Gastroesophageal sphincter (tissue), 4 donors: ENCODE results near the gene VAV1. TPM values are rescaled to one million over a fixed set of nuclear protein-coding genes. Genes with fewer than 3 reads are reported as not detected.

Experiments
- ATAC-seq: fragments of 150-250 bp; one replicate; pipeline ENCODE4 v1.9.1; 2016; ENCODE audit warnings: mild to moderate bottlenecking, moderate library complexity
- H3K27ac ChIP-seq, 4 donors: fragments of 200-600 bp; sonication (generic) in 3 of 4; 1 replicate in 3 of 4; 2 replicates in 1 of 4; pipeline ENCODE4 v1.5.1; 2016 to 2019
- H3K27me3 ChIP-seq: fragments of 200-600 bp; sonication (generic); one replicate; pipeline ENCODE4 v1.5.1; 2019
- H3K36me3 ChIP-seq, 2 donors: fragments of 200-600 bp; sonication (generic); one replicate each; pipeline ENCODE4 v1.5.1; 2019; ENCODE audit warnings: control low read depth in 1 of 2
- H3K4me1 ChIP-seq, 3 donors: fragments of 200-600 bp; sonication (generic); 1 replicate in 2 of 3; 2 replicates in 1 of 3; pipeline ENCODE4 v1.5.1; 2016 to 2019; ENCODE audit warnings: control low read depth in 2 of 3
- H3K4me3 ChIP-seq, 2 donors: fragments of 200-600 bp; sonication (generic); one replicate each; pipeline ENCODE4 v1.5.1; 2019; ENCODE audit warnings: mild to moderate bottlenecking in 1 of 2, moderate library complexity in 1 of 2
- H3K9me3 ChIP-seq, 3 donors: fragments of 200-600 bp; sonication (generic); one replicate each; pipeline ENCODE4 v1.5.1; 2017 to 2019; ENCODE audit warnings: control low read depth in 2 of 3
- EP300 ChIP-seq: sonication (generic); formaldehyde crosslinking; IDR thresholded peaks from one replicate; pipeline ENCODE4 v1.6.1; 2017; ENCODE audit warnings: antibody characterized with exemption, mild to moderate bottlenecking
- POLR2A ChIP-seq, 2 donors: fragments of 450-650 bp; IDR thresholded peaks; one replicate each; pipeline ENCODE4 v1.6.1; 2017; ENCODE audit warnings: antibody characterized with exemption in 2 of 2, mild to moderate bottlenecking in 2 of 2, moderate library complexity in 1 of 2
- POLR2AphosphoS5 ChIP-seq: sonication (generic); formaldehyde crosslinking; IDR thresholded peaks from one replicate; pipeline ENCODE4 v1.6.1; 2017; ENCODE audit warnings: antibody characterized with exemption
- WGBS, 2 donors: methylation state at CpG; one replicate each; pipeline ENCODE4 v1.1.5; 2018; ENCODE audit warnings: low coverage in 1 of 2; 5-methylcytosine and 5-hydroxymethylcytosine counted together
- total RNA-seq, 4 donors: library from RNA; depleted of rRNA; stranded (reverse); fragments of >200 nt; gene quantifications; one replicate each; pipeline ENCODE4 v1.1.0, GENCODE V29; 2016
- TF ChIP-seq, protein P1 (sequence below), 4 experiments: fragments of 200-600 bp in 2 of 4; fragments of 450-650 bp in 2 of 4; sonication (generic) in 1 of 4; IDR thresholded peaks; one replicate each; pipeline ENCODE4 v1.5.1; 2017 to 2019; ENCODE audit warnings: antibody characterized with exemption in 4 of 4, mild to moderate bottlenecking in 2 of 4, moderate library complexity in 2 of 4

The VAV1 gene
- total RNA-seq, 4 donors from 2014 or later, result 2.3 to 7.8 (median 5.7) TPM

DNA sequence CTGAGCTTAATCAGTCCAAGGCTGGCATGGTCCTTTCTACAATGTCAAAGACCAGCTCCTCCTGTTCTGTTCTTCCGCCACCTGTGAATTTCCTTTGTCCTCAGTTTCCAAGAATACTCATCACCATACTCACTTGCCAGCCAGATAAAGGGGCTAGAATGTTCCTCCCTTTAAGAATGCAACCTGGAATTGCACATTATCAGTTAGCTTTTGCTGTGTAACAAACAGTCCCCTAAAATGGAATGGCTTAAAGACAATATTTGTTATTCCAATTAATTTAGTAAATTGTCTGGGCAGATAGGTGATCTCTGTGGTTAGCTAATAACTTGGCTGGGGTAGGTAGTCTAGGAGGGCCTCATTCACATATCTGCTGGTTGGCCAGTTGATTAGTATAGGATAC lies 36.0 kb downstream of the VAV1 start:
- WGBS, 2 donors, result 100% methylated on average over 1 of the region's 1 CpG
- Histone ChIP-seq H3K4me1 (no peaks in the 10 kb centered on the region), H3K9me3 (peaks cover 0 to 11% (median 0%) of the 10 kb centered on the region in 3 donors), H3K27ac (no peak overlapping the region), H3K4me3 (no peak overlapping the region), H3K36me3 (no peaks in the 10 kb centered on the region), H3K27me3 (peaks cover 44% of the 10 kb centered on the region)
- no peak for ATAC-seq
- no peak for TF ChIP-seq POLR2A (IDR thresholded peaks at IDR 0.05)
- TF ChIP-seq POLR2AphosphoS5, result no peak
- TF ChIP-seq, protein P1, sequence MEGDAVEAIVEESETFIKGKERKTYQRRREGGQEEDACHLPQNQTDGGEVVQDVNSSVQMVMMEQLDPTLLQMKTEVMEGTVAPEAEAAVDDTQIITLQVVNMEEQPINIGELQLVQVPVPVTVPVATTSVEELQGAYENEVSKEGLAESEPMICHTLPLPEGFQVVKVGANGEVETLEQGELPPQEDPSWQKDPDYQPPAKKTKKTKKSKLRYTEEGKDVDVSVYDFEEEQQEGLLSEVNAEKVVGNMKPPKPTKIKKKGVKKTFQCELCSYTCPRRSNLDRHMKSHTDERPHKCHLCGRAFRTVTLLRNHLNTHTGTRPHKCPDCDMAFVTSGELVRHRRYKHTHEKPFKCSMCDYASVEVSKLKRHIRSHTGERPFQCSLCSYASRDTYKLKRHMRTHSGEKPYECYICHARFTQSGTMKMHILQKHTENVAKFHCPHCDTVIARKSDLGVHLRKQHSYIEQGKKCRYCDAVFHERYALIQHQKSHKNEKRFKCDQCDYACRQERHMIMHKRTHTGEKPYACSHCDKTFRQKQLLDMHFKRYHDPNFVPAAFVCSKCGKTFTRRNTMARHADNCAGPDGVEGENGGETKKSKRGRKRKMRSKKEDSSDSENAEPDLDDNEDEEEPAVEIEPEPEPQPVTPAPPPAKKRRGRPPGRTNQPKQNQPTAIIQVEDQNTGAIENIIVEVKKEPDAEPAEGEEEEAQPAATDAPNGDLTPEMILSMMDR (IDR thresholded peaks at IDR 0.05), result no peak
- no peak for TF ChIP-seq EP300

GRCh38 chr19:6809262-6809661 lies 36.8 kb downstream of the VAV1 start:
- H3K9me3 ChIP-seq, result peaks cover 0 to 11% (median 0%) of the 10 kb centered on the region in 3 donors
- H3K36me3 ChIP-seq, result no peaks in the 10 kb centered on the region
- H3K4me1 ChIP-seq, result no peaks in the 10 kb centered on the region
- no peak overlapping the region for H3K4me3 ChIP-seq
- no peak overlapping the region for H3K27ac ChIP-seq
- TF ChIP-seq POLR2A (IDR thresholded peaks at IDR 0.05), result no peak
- TF ChIP-seq EP300, result no peak
- TF ChIP-seq, protein P1 (IDR thresholded peaks at IDR 0.05), result no peak
- TF ChIP-seq POLR2AphosphoS5, result no peak
- H3K27me3 ChIP-seq, result peaks cover 36% of the 10 kb centered on the region
- WGBS, 2 donors, result 71 to 88% methylated on average over 2 to 4 of the region's 4 CpGs
- no peak for ATAC-seq

DNA sequence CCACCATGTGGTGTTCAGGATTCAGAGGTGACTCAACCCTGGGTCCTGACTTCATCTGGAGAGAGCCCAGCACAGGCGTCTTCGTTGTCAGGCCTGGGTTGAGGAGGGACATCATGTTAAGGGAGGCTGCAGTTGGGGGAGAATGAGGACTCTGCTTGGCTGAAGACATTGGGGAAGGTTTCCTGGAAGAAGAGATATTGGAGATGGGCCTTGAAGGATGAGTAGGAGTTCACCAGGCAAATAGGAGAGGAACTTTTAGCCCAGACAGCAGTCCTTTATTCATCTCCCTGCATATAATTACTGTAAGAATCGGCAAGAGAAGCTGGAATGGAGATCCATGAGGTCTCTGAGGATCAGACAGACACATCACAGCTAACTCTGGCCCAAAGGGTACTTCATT lies 38.9 kb downstream of the VAV1 start:
- peaks cover 0 to 11% (median 0%) of the 10 kb centered on the region in 3 donors for H3K9me3 ChIP-seq
- WGBS, 2 donors, result 67 to 73% methylated on average over 1 to 3 of the region's 3 CpGs
- no peak overlapping the region for H3K4me3 ChIP-seq
- TF ChIP-seq POLR2A (IDR thresholded peaks at IDR 0.05), result no peak
- no peak for TF ChIP-seq EP300
- TF ChIP-seq, protein P1 (IDR thresholded peaks at IDR 0.05), result no peak
- TF ChIP-seq POLR2AphosphoS5, result no peak
- ATAC-seq, result no peak
- no peaks in the 10 kb centered on the region for H3K36me3 ChIP-seq
- no peak overlapping the region for H3K27ac ChIP-seq
- H3K27me3 ChIP-seq, result peaks cover 19% of the 10 kb centered on the region
- H3K4me1 ChIP-seq, result no peaks in the 10 kb centered on the region

DNA sequence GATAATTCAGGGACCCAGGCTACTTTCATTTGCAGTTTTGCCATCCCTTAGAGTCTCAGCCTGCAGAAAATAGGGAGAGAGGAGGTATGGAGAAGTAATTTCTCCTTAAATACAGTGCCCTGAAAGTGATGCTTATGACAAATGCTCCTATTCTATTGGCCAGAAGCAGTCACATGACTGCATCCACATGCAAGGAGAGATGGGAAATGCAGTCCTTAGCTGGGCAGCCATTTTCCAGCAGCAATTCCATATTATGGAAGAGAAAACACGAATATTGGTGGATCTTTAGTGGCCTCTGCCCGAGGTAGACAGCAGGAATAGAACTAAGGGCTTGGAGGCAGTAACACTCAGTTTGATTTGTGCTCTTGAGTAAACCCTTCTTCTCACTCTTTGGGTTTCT lies 39.4 kb downstream of the VAV1 start:
- ATAC-seq, result no peak
- Histone ChIP-seq H3K27me3 (peaks cover 18% of the 10 kb centered on the region), H3K36me3 (no peaks in the 10 kb centered on the region), H3K4me1 (no peaks in the 10 kb centered on the region), H3K9me3 (peaks cover 0 to 11% (median 0%) of the 10 kb centered on the region in 3 donors), H3K27ac (no peak overlapping the region), H3K4me3 (no peak overlapping the region)
- TF ChIP-seq POLR2A (IDR thresholded peaks at IDR 0.05), result no peak
- TF ChIP-seq POLR2AphosphoS5, result no peak
- TF ChIP-seq, protein P1 (IDR thresholded peaks at IDR 0.05), result no peak
- TF ChIP-seq EP300, result no peak
- 32 to 60% methylated on average over 1 to 2 of the region's 2 CpGs for WGBS, 2 donors

DNA sequence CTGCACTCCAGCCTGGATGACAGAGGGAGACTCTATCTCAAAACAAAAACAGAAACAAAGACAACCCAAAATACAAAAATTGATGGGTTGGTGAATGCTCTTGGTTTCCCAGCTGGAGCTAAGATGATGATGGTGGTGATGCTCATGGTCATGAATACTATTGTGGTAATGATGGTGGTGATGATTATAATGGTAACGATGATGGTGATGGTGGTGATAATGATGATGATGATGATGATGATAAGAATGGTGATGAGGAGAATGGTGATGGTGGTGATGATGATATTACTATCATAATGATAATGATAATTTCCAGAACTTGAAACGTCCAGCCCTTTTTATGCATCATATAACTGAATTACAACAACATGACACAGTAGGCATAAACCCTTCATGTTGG lies 40.1 kb downstream of the VAV1 start:
- 78 to 88% methylated on average over 2 of the region's 2 CpGs for WGBS, 2 donors
- Histone ChIP-seq H3K27ac (no peak overlapping the region), H3K9me3 (peaks cover 0 to 11% (median 0%) of the 10 kb centered on the region in 3 donors), H3K4me1 (no peaks in the 10 kb centered on the region), H3K27me3 (peaks cover 14% of the 10 kb centered on the region), H3K4me3 (no peak overlapping the region), H3K36me3 (no peaks in the 10 kb centered on the region)
- no peak for ATAC-seq
- no peak for TF ChIP-seq POLR2AphosphoS5
- TF ChIP-seq EP300, result no peak
- TF ChIP-seq POLR2A (IDR thresholded peaks at IDR 0.05), result no peak
- TF ChIP-seq, protein P1 (IDR thresholded peaks at IDR 0.05), result no peak
